Cardiac fibroblast (primary cell): Measurements from ENCODE around the gene PTGES3L.
"Not testable (repeated sequence)": the region's sequence is repeated elsewhere in the genome, so short reads cannot be mapped to it uniquely, and the experiment has no call there.

Experiments
- DNase-seq, 2 donors: peaks; one replicate each; pipeline versions ENCODE4 v3.0.0 to v3.0.0-alpha.2; 2010; ENCODE audit warnings: low read depth in 2 of 2
- H3K4me3 ChIP-seq, 2 donors: replicated peaks in 1 of 2; 1 replicate in 1 of 2; 2 replicates in 1 of 2; pipeline ENCODE4 v1.5.1; 2011; ENCODE audit warnings: low read depth in 2 of 2, low read length in 2 of 2, mild to moderate bottlenecking in 2 of 2, moderate library complexity in 1 of 2
- TF ChIP-seq, protein P1 (sequence below): IDR thresholded peaks from one replicate; pipeline ENCODE4 v1.5.1; 2011; ENCODE audit warnings: low read depth, mild to moderate bottlenecking, low read length, inconsistent platforms

The PTGES3L gene

DNA sequence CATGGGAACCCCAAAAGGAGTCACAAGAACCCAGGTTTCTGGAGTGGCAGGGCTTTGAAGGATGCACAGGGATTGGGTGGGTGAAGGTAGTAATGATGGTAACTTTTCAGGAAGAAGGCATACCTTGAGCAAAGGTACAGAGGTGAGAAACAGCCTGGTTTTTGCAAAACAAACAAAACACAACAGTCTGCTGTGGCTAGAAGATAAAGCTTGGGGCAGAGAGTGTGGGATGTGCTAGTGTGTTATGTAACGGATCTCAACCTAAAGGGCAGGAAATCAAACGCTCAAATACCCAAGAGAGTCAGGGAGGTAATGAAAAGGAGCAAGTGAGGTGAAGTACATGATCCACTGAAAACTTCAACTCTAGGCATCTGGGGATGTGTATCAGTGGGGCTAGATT, 4.6 kb downstream of the PTGES3L start:
- no peak overlapping the region for H3K4me3 ChIP-seq
- no peak for DNase-seq
- TF ChIP-seq, protein P1, sequence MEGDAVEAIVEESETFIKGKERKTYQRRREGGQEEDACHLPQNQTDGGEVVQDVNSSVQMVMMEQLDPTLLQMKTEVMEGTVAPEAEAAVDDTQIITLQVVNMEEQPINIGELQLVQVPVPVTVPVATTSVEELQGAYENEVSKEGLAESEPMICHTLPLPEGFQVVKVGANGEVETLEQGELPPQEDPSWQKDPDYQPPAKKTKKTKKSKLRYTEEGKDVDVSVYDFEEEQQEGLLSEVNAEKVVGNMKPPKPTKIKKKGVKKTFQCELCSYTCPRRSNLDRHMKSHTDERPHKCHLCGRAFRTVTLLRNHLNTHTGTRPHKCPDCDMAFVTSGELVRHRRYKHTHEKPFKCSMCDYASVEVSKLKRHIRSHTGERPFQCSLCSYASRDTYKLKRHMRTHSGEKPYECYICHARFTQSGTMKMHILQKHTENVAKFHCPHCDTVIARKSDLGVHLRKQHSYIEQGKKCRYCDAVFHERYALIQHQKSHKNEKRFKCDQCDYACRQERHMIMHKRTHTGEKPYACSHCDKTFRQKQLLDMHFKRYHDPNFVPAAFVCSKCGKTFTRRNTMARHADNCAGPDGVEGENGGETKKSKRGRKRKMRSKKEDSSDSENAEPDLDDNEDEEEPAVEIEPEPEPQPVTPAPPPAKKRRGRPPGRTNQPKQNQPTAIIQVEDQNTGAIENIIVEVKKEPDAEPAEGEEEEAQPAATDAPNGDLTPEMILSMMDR = no peak

DNA sequence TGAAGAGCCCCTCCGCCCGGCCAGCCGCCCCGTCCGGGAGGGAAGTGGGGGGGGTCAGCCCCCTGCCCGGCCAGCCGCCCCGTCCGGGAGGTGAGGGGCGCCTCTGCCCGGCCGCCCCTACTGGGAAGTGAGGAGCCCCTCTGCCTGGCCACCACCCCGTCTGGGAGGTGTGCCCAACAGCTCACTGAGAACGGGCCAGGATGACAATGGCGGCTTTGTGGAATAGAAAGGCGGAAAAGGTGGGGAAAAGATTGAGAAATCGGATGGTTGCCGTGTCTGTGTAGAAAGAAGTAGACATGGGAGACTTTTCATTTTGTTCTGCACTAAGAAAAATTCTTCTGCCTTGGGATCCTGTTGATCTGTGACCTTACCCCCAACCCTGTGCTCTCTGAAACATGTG, 6.6 kb downstream of the PTGES3L start:
- not testable (repeated sequence) for DNase-seq, H3K4me3 ChIP-seq

DNA sequence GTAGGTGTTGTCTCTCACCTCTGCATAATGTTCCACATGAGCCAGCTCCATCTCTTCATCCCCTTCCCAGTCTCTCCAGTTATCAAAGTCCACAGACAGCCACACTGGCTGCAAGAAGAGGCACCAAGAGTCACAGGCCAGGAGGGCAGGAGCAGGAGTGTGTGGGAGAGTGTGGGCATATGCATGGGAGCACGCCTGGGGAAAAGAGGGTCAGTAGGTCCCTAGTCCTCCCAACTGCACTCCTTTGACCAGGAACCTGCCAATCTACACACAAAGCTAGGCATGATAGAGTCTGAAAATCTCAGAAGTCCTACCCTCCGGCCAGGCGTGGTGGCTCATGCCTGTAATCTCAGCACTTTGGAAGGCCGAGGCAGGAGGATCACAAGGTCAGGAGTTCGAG, 8.3 kb downstream of the PTGES3L start:
- DNase-seq = no peak
- no peak overlapping the region for H3K4me3 ChIP-seq
- TF ChIP-seq, protein P1 = no peak

DNA sequence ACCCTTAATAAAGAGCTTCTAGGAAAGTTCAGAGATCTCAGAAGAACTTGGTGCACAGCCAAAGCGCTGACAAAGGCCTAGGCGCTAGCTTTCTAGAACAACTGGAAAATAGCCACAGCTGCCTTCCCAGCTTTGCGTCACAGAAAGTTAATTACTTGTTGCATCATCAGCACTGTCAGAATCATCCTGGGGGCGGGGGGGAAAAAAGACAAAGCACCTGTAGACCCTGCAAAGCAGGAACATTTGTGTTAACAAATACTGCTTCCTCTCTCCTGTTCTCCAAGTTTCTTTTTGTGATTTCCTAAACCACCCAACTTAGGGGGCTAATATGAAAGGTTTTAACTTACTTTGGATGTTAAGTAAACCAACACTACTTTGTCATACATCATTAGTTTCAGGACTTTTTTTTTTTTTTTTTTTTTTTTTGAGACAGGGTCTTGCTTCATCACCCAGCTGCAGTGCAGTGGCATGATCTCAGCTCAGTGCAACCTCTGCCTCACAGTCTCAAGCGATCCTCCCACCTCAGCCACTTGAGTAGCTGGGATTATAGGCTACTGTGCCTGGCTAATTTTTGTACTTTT, 10.8 kb downstream of the PTGES3L start:
- TF ChIP-seq, protein P1 = no peak
- peak; percentile 29 to 55 for DNase-seq
- H3K4me3 ChIP-seq = no peak overlapping the region

DNA sequence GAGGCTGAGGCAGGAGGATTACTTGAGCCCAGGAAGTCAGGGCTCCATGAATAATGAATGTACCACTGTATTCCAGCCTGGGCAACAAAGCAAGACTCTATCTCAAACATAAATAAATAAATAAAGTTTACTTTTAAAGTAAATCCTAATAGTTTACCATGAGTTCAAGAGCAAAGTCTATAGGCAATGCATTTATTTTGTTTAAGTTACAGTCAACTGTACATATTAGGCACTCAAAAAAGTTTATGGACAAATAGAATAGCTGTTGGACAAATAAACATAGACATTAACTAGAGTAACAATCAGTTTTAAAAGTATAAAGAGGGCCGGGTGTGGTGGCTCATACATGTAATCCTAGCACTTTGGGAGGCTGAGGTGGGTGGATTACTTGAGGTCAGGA, 12.0 kb downstream of the PTGES3L start:
- TF ChIP-seq, protein P1 = no peak
- no peak overlapping the region for H3K4me3 ChIP-seq
- DNase-seq = no peak

DNA sequence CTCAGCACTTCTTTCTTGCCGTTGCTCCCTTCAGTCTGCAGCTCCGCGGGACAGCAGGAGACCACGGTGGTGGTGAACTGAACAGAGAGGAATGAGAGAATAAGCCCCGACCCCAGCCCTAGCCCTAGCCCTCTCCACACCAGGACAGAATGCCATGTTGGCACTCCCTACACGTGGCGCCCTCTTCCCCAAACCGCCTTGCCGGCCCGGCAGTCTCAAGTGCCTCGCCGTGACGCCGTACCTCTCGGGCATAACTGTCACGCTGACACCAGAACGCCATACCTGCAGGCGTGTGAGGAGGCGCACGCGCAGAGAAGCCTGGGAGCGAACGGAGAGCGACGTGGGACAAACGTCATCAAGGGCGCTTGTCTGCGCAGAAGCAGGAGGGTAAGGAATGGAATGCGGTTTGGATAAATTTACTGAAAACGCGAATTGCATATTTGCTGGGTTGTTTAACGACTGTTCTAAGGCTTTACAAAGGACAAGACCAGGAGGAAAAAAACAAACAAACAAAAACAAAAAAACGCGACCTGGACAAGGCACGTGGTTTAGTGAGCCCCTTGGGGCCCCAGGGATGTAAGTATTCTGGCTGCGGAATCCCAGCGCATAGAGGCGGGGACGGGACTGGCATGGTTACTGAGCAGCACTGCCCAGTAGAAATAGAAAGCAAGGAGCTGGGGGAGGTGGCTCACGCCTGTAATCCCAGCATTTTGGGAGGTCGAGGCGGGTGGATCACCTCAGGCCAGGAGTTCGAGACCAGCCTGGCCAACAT, 15.5 kb downstream of the PTGES3L start, which contains the start of gene AARSD1:
TSS of gene AARSD1 (minus strand) at position 294 of the 772 bp plus-strand sequence. CDS start at position 280, 14 bp downstream.
- peak; percentile 96 for DNase-seq
- peak within 1 kb of the TSS; percentile 63 to 77 for H3K4me3 ChIP-seq
- TF ChIP-seq, protein P1 = no peak

DNA sequence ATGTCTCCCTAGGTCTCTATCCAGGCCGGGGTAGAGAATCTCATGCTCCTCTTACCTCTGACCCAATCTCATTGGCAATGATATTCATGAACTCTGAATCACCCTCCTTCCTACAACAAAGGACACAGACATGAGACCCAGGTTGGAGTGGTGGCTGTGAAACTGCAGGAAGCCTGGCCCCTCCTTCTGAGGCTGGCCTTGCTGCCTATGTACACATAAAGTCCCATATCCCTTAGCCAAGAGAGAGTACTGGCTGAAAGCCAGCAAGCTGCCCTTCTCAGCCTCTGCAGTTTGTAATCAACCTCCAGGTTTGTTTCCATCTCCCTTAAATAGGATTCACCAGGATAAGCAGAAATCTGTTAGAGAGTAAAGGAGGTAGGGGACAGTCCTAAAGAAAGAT, 26.2 kb downstream of the PTGES3L start:
- no peak overlapping the region for H3K4me3 ChIP-seq
- TF ChIP-seq, protein P1 = no peak
- DNase-seq = no peak
